DMS 273 treated with DMSO at 0.1 percent for 48 hours (cell line): Measurements from ENCODE around the gene ITGA8.

Experiments
- DNase-seq: peaks from one replicate; lab custom pipeline; 2025; lab: John Stamatoyannopoulos, UW

Gene ITGA8

GRCh38 chr10:15735763-15736162 is 16.0 kb upstream of the ITGA8 start:
- DNase-seq: no peak

- DNase-seq: no peak
Observed at GRCh38 chr10:15730341-15730740, 10.6 kb upstream of the ITGA8 start.

GRCh38 chr10:15729890-15730289 is 10.2 kb upstream of the ITGA8 start:
- no peak for DNase-seq

GRCh38 chr10:15726042-15726441 is 6.3 kb upstream of the ITGA8 start:
- DNase-seq: no peak

- DNase-seq: peak; percentile 9
Observed at GRCh38 chr10:15725603-15726002, 5.9 kb upstream of the ITGA8 start.

GRCh38 chr10:15724683-15725082 is 5.0 kb upstream of the ITGA8 start:
- no peak for DNase-seq

GRCh38 chr10:15723803-15724202 is 4.1 kb upstream of the ITGA8 start:
- no peak for DNase-seq

- DNase-seq: no peak
Observed at GRCh38 chr10:15720635-15721287, 1.0 kb upstream of the ITGA8 start.

GRCh38 chr10:15719049-15719898 is 448 bp downstream of the ITGA8 start:
- no peak for DNase-seq

- no peak for DNase-seq
Observed at GRCh38 chr10:15718694-15719048, 1.1 kb downstream of the ITGA8 start.

- no peak for DNase-seq
Observed at GRCh38 chr10:15715619-15716227, 4.0 kb downstream of the ITGA8 start.

- DNase-seq: no peak
Observed at GRCh38 chr10:15714847-15715246, 4.9 kb downstream of the ITGA8 start.

GRCh38 chr10:15712883-15713282 is 6.8 kb downstream of the ITGA8 start:
- no peak for DNase-seq

GRCh38 chr10:15710455-15710854 is 9.3 kb downstream of the ITGA8 start:
- DNase-seq: no peak

- DNase-seq: no peak
Observed at GRCh38 chr10:15705298-15705697, 14.4 kb downstream of the ITGA8 start.

GRCh38 chr10:15704581-15704968 is 15.1 kb downstream of the ITGA8 start:
- no peak for DNase-seq

GRCh38 chr10:15703944-15704580 is 15.7 kb downstream of the ITGA8 start:
- DNase-seq: no peak

GRCh38 chr10:15703151-15703880 is 16.4 kb downstream of the ITGA8 start:
- no peak for DNase-seq

GRCh38 chr10:15700078-15700674 is 19.5 kb downstream of the ITGA8 start:
- DNase-seq: no peak

GRCh38 chr10:15695852-15696251 is 23.9 kb downstream of the ITGA8 start:
- no peak for DNase-seq

- DNase-seq: no peak
Observed at GRCh38 chr10:15690031-15690430, 29.7 kb downstream of the ITGA8 start.

- DNase-seq: no peak
Observed at GRCh38 chr10:15684768-15685167, 35.0 kb downstream of the ITGA8 start.
